ENCODE data around the gene VTI1A. TPM values are rescaled to one million over a fixed set of nuclear protein-coding genes. Genes with fewer than 3 reads are reported as not detected.

VTI1A gene
- total and polyA plus RNA-seq, 2 experiments from 2014 or later = 26.8 to 31.0 TPM

DNA sequence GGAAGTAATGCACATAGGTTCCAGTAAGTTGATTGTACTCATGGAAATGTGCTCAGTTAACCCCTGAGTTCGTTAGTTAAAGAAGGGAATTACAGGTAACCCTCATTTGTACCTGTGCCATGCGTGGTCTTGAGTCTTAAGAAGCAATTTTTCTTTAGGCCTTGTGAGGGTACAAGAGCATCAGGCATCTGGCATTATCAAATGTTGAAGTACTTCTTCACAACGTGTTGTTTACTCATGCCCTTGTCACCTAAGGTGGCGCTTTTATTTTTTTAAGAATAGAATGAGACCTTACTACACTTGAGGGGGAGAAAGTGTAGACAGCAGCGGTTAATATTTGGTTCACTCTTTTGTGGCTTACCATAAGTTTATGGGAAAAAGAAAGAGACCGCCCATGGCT is 167.1 kb downstream of the VTI1A start:
- Mint-ChIP-seq H3K4me1 (no peaks in the 10 kb centered on the region), H3K36me3 (ENCODE audit: low read depth) (peaks cover 10% of the 10 kb centered on the region), H3K9me3 (peaks cover 12% of the 10 kb centered on the region), H3K4me3 (no peak overlapping the region), H3K27me3 (ENCODE audit: insufficient read depth, low read depth, poor library complexity) (no peaks in the 10 kb centered on the region), H3K27ac (no peak overlapping the region)
- no peaks in the 10 kb centered on the region for H3K4me1 ChIP-seq (ENCODE audit: insufficient read depth)
- H3K27ac ChIP-seq (ENCODE audit: low read depth) = no peak overlapping the region
- H3K9me2 ChIP-seq (ENCODE audit: insufficient read depth) = no peaks in the 10 kb centered on the region
- H3K27me3 ChIP-seq (ENCODE audit: insufficient read depth) = no peaks in the 10 kb centered on the region
- no peak overlapping the region for H2AFZ ChIP-seq
- DNase-seq (ENCODE audit: low spot score) (no peak), ATAC-seq (no peak)
- no peaks in the 10 kb centered on the region for H3F3A ChIP-seq (replicated peaks; ENCODE audit: low read depth)
- H3K79me2 ChIP-seq (replicated peaks; ENCODE audit: insufficient read depth) = no peaks in the 10 kb centered on the region
- no peak overlapping the region for H3K4me2 ChIP-seq
- H4K20me1 ChIP-seq (replicated peaks; ENCODE audit: insufficient read depth) = no peaks in the 10 kb centered on the region
- no peaks in the 10 kb centered on the region for H3K36me3 ChIP-seq (ENCODE audit: insufficient read depth)
- no peak for TF ChIP-seq POLR2AphosphoS5 (IDR thresholded peaks at IDR 0.05; ENCODE audit: low read depth)
- no peak for TF ChIP-seq EZH2 (IDR thresholded peaks at IDR 0.05; ENCODE audit: low read depth, unreplicated experiment)
- TF ChIP-seq, protein P1, sequence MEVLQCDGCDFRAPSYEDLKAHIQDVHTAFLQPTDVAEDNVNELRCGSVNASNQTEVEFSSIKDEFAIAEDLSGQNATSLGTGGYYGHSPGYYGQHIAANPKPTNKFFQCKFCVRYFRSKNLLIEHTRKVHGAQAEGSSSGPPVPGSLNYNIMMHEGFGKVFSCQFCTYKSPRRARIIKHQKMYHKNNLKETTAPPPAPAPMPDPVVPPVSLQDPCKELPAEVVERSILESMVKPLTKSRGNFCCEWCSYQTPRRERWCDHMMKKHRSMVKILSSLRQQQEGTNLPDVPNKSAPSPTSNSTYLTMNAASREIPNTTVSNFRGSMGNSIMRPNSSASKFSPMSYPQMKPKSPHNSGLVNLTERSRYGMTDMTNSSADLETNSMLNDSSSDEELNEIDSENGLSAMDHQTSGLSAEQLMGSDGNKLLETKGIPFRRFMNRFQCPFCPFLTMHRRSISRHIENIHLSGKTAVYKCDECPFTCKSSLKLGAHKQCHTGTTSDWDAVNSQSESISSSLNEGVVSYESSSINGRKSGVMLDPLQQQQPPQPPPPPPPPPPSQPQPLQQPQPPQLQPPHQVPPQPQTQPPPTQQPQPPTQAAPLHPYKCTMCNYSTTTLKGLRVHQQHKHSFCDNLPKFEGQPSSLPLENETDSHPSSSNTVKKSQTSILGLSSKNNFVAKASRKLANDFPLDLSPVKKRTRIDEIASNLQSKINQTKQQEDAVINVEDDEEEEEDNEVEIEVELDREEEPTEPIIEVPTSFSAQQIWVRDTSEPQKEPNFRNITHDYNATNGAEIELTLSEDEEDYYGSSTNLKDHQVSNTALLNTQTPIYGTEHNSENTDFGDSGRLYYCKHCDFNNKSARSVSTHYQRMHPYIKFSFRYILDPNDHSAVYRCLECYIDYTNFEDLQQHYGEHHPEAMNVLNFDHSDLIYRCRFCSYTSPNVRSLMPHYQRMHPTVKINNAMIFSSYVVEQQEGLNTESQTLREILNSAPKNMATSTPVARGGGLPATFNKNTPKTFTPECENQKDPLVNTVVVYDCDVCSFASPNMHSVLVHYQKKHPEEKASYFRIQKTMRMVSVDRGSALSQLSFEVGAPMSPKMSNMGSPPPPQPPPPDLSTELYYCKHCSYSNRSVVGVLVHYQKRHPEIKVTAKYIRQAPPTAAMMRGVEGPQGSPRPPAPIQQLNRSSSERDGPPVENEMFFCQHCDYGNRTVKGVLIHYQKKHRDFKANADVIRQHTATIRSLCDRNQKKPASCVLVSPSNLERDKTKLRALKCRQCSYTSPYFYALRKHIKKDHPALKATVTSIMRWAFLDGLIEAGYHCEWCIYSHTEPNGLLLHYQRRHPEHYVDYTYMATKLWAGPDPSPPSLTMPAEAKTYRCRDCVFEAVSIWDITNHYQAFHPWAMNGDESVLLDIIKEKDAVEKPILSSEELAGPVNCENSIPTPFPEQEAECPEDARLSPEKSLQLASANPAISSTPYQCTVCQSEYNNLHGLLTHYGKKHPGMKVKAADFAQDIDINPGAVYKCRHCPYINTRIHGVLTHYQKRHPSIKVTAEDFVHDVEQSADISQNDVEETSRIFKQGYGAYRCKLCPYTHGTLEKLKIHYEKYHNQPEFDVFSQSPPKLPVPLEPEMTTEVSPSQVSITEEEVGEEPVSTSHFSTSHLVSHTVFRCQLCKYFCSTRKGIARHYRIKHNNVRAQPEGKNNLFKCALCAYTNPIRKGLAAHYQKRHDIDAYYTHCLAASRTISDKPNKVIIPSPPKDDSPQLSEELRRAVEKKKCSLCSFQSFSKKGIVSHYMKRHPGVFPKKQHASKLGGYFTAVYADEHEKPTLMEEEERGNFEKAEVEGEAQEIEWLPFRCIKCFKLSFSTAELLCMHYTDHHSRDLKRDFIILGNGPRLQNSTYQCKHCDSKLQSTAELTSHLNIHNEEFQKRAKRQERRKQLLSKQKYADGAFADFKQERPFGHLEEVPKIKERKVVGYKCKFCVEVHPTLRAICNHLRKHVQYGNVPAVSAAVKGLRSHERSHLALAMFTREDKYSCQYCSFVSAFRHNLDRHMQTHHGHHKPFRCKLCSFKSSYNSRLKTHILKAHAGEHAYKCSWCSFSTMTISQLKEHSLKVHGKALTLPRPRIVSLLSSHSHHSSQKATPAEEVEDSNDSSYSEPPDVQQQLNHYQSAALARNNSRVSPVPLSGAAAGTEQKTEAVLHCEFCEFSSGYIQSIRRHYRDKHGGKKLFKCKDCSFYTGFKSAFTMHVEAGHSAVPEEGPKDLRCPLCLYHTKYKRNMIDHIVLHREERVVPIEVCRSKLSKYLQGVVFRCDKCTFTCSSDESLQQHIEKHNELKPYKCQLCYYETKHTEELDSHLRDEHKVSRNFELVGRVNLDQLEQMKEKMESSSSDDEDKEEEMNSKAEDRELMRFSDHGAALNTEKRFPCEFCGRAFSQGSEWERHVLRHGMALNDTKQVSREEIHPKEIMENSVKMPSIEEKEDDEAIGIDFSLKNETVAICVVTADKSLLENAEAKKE (CRISPR knock-in tag; IDR thresholded peaks at IDR 0.05) = no peak
- no peak for TF ChIP-seq ZNF331 (CRISPR knock-in tag; IDR thresholded peaks at IDR 0.05; ENCODE audit: low read depth)
- TF ChIP-seq NANOG (IDR thresholded peaks at IDR 0.05; ENCODE audit: borderline replicate concordance) = no peak
- TF ChIP-seq STAT1 (IDR thresholded peaks at IDR 0.05; ENCODE audit: unreplicated experiment) = no peak
- TF ChIP-seq, protein P2, sequence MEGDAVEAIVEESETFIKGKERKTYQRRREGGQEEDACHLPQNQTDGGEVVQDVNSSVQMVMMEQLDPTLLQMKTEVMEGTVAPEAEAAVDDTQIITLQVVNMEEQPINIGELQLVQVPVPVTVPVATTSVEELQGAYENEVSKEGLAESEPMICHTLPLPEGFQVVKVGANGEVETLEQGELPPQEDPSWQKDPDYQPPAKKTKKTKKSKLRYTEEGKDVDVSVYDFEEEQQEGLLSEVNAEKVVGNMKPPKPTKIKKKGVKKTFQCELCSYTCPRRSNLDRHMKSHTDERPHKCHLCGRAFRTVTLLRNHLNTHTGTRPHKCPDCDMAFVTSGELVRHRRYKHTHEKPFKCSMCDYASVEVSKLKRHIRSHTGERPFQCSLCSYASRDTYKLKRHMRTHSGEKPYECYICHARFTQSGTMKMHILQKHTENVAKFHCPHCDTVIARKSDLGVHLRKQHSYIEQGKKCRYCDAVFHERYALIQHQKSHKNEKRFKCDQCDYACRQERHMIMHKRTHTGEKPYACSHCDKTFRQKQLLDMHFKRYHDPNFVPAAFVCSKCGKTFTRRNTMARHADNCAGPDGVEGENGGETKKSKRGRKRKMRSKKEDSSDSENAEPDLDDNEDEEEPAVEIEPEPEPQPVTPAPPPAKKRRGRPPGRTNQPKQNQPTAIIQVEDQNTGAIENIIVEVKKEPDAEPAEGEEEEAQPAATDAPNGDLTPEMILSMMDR (conservative IDR thresholded peaks at IDR 0.05; ENCODE audit: low read depth in 2 of 2) = no peak
- TF ChIP-seq CREB1 (CRISPR knock-in tag; IDR thresholded peaks at IDR 0.05; ENCODE audit: low read depth) = no peak
- TF ChIP-seq, protein P3, sequence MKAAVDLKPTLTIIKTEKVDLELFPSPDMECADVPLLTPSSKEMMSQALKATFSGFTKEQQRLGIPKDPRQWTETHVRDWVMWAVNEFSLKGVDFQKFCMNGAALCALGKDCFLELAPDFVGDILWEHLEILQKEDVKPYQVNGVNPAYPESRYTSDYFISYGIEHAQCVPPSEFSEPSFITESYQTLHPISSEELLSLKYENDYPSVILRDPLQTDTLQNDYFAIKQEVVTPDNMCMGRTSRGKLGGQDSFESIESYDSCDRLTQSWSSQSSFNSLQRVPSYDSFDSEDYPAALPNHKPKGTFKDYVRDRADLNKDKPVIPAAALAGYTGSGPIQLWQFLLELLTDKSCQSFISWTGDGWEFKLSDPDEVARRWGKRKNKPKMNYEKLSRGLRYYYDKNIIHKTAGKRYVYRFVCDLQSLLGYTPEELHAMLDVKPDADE (IDR thresholded peaks at IDR 0.05) = no peak
- no peak for TF ChIP-seq JUNB (IDR thresholded peaks at IDR 0.05; ENCODE audit: unreplicated experiment)
- TF ChIP-seq ZNF114 (CRISPR knock-in tag; IDR thresholded peaks at IDR 0.05) = no peak
- TF ChIP-seq EZH2phosphoT487 (IDR thresholded peaks at IDR 0.05; ENCODE audit: unreplicated experiment) = no peak
- H3K4me3 ChIP-seq = no peak overlapping the region
